Mesothelial cell of epicardium (in vitro differentiated cells): Measurements from ENCODE around the gene CDC42EP3. TPM values are rescaled to one million over a fixed set of nuclear protein-coding genes. Genes with fewer than 3 reads are reported as not detected.

Source experiments
- DNase-seq, 2 experiments: peaks; one replicate each; pipeline ENCODE4 v3.0.0; 2021; ENCODE audit warnings: low spot score in 2 of 2; ENCODE audit not compliant: unreplicated experiment in 2 of 2
- H3K27ac Mint-ChIP-seq: 2 replicates; pipeline ENCODE4 v1.8.0; 2021; ENCODE audit warnings: mixed read lengths
- H3K27me3 Mint-ChIP-seq: 2 replicates; pipeline ENCODE4 v1.8.0; 2021; ENCODE audit warnings: low read depth, mixed read lengths
- H3K36me3 Mint-ChIP-seq: 2 replicates; pipeline ENCODE4 v1.8.0; 2021; ENCODE audit warnings: mixed read lengths
- H3K4me1 Mint-ChIP-seq: 2 replicates; pipeline ENCODE4 v1.8.0; 2021; ENCODE audit warnings: mixed read lengths
- H3K4me3 Mint-ChIP-seq: 2 replicates; pipeline ENCODE4 v1.8.0; 2021; ENCODE audit warnings: mild to moderate bottlenecking, moderate library complexity, mixed read lengths
- H3K9me3 Mint-ChIP-seq: 2 replicates; pipeline ENCODE4 v1.8.0; 2021; ENCODE audit warnings: mixed read lengths
- CTCF ChIP-seq: fragments of 200-600 bp; sonication (generic); IDR thresholded peaks from one replicate; pipeline ENCODE4 v1.5.0; 2021; ENCODE audit warnings: antibody characterized with exemption; ENCODE audit not compliant: unreplicated experiment
- total RNA-seq: library from RNA; stranded (reverse); gene quantifications from 3 replicates; pipeline ENCODE4 v1.2.1, GENCODE V29; 2021

Gene CDC42EP3
- total RNA-seq, 1 donor from 2014 or later, result 48.7 TPM

- H3K36me3 Mint-ChIP-seq, result no peaks in the 10 kb centered on the region
- H3K27ac Mint-ChIP-seq, result no peak overlapping the region
- TF ChIP-seq CTCF, result no peak
These were observed 54.8 kb downstream of the CDC42EP3 start for GRCh38 chr2:37616677-37617005.

GRCh38 chr2:37615804-37616676 is 55.4 kb downstream of the CDC42EP3 start:
- Mint-ChIP-seq H3K27ac (peak overlapping the region; percentile 3), H3K4me1 (peaks cover 18% of the 10 kb centered on the region), H3K36me3 (no peaks in the 10 kb centered on the region), H3K4me3 (no peak overlapping the region), H3K27me3 (no peaks in the 10 kb centered on the region), H3K9me3 (peaks cover 5% of the 10 kb centered on the region)
- no peak for TF ChIP-seq CTCF
- no peak for DNase-seq

More at GRCh38 chr2:37616677-37617005, 54.8 kb downstream of the CDC42EP3 start:
- Mint-ChIP-seq H3K4me3 (no peak overlapping the region), H3K9me3 (peaks cover 7% of the 10 kb centered on the region), H3K4me1 (peaks cover 12% of the 10 kb centered on the region), H3K27me3 (no peaks in the 10 kb centered on the region)
- no peak for DNase-seq

GRCh38 chr2:37614061-37614738 is 57.2 kb downstream of the CDC42EP3 start:
- DNase-seq, result no peak
- H3K9me3 Mint-ChIP-seq, result peaks cover 3% of the 10 kb centered on the region
- H3K4me1 Mint-ChIP-seq, result peaks cover 25% of the 10 kb centered on the region
- no peak overlapping the region for H3K4me3 Mint-ChIP-seq
- TF ChIP-seq CTCF, result no peak
- no peak overlapping the region for H3K27ac Mint-ChIP-seq
- H3K36me3 Mint-ChIP-seq, result no peaks in the 10 kb centered on the region
- H3K27me3 Mint-ChIP-seq, result no peaks in the 10 kb centered on the region

- Mint-ChIP-seq H3K27ac (peak overlapping the region; percentile 4), H3K4me3 (no peak overlapping the region), H3K36me3 (peaks cover 7% of the 10 kb centered on the region), H3K4me1 (peaks cover 25% of the 10 kb centered on the region), H3K27me3 (no peaks in the 10 kb centered on the region), H3K9me3 (peaks cover 19% of the 10 kb centered on the region)
- DNase-seq, result no peak
- TF ChIP-seq CTCF, result no peak
These were observed 59.1 kb downstream of the CDC42EP3 start for GRCh38 chr2:37612382-37612781.

GRCh38 chr2:37610638-37611289 is 60.7 kb downstream of the CDC42EP3 start:
- DNase-seq, result no peak
- TF ChIP-seq CTCF, result no peak
- Mint-ChIP-seq H3K27ac (peak overlapping the region; percentile 18), H3K4me1 (peaks cover 21% of the 10 kb centered on the region), H3K27me3 (no peaks in the 10 kb centered on the region), H3K4me3 (no peak overlapping the region), H3K9me3 (peaks cover 28% of the 10 kb centered on the region), H3K36me3 (peaks cover 10% of the 10 kb centered on the region)
